Type B pancreatic cell (in vitro differentiated cells): Measurements from ENCODE around the gene KRT6B. TPM values are rescaled to one million over a fixed set of nuclear protein-coding genes. Genes with fewer than 3 reads are reported as not detected.

Experiments used
- DNase-seq: peaks from one replicate; pipeline ENCODE4 v3.0.0; 2021; ENCODE audit warnings: mixed read lengths; ENCODE audit not compliant: unreplicated experiment; ENCODE audit errors: extremely low spot score
- H3K27ac Mint-ChIP-seq: 2 replicates; pipeline ENCODE4 v1.8.0; 2021; ENCODE audit warnings: mild to moderate bottlenecking, mixed read lengths
- H3K27me3 Mint-ChIP-seq: 2 replicates; pipeline ENCODE4 v1.8.0; 2021; ENCODE audit warnings: mixed read lengths
- H3K36me3 Mint-ChIP-seq: 2 replicates; pipeline ENCODE4 v1.8.0; 2021; ENCODE audit warnings: mixed read lengths
- H3K4me1 Mint-ChIP-seq: one replicate; pipeline ENCODE4 v1.8.0; 2021; ENCODE audit warnings: mixed read lengths; ENCODE audit not compliant: unreplicated experiment
- H3K4me3 Mint-ChIP-seq: 2 replicates; pipeline ENCODE4 v1.8.0; 2021; ENCODE audit warnings: mild to moderate bottlenecking, mixed read lengths
- H3K9me3 Mint-ChIP-seq: 2 replicates; pipeline ENCODE4 v1.8.0; 2021; ENCODE audit warnings: mixed read lengths
- CTCF ChIP-seq: fragments of 200-600 bp; sonication (generic); conservative IDR thresholded peaks from 2 replicates; pipeline ENCODE4 v1.5.0; 2021; ENCODE audit warnings: antibody characterized with exemption, mild to moderate bottlenecking
- total RNA-seq: library from RNA; stranded (reverse); gene quantifications from 2 replicates; pipeline ENCODE4 v1.2.1, GENCODE V29; 2021; ENCODE audit warnings: low replicate concordance

The KRT6B gene
- total RNA-seq, 1 donor from 2014 or later: not detected

DNA sequence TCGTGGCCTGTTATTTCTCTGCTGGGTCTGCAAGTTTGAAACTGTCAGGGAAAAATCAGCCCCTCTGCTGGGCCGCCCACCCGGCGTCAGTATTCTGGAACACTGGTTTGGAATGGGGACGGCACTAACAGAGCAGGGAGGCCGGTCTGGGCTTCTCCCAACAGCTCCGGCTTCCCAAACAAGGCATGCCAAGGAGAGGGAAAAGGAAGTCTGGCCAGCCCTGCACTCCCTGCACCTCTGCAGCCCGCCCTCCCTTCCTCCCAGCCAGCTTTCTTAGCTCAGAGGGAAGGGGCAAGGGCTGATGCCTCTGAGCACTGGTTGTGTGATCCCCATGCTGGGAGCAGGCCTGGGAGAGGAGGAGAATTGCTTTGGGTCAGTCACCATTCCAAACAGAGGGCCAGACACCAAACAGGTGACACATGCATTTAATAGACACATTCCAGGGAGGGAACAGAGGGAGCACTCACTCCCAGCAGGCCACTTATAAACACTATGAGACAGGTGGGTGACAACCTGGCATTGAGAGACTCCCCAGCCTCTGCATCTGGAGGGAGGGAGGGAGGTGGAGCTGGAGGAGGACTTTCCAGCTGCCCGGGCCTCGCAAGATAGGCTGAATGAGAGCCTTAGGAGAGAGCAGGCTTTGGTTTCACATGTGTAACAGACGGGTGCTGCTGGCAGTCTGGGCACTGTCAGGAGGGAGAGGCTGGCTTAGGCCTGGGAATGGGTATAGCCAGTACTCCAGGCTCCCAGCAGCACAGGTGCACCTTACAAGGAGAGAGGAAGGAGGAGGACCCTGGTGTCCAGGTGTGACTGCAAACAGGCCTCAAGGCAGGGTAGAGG lies 28.1 kb downstream of the KRT6B start:
- H3K9me3 Mint-ChIP-seq: no peaks in the 10 kb centered on the region

DNA sequence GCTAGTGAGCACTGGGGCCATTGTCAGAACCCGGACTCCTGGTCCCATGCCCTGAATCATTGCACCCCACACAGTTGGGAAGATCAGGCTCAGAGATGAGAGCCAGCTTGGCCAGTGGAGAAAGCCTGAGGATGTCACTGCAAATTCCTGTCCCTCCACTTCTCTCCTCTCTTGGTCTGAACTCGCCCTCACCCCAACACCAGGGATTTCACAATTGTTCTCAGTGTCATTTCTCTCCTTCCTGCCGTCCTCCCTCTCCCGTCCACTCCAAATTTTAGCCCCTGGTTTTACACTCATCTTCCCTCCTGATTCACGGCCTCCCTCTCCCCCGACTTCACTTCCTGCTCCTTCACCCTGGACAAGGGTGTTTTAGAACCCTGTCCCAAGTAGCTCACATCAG lies 28.9 kb downstream of the KRT6B start:
- Mint-ChIP-seq H3K4me3 (no peak overlapping the region), H3K27me3 (peaks cover 29% of the 10 kb centered on the region), H3K36me3 (no peaks in the 10 kb centered on the region), H3K9me3 (no peaks in the 10 kb centered on the region), H3K27ac (no peak overlapping the region), H3K4me1 (peaks cover 5% of the 10 kb centered on the region)
- DNase-seq: no peak
- TF ChIP-seq CTCF: no peak

More for the DNA sequence above, 28.1 kb downstream of the KRT6B start:
- no peak for TF ChIP-seq CTCF
- no peak overlapping the region for H3K27ac Mint-ChIP-seq
- H3K4me1 Mint-ChIP-seq: peaks cover 5% of the 10 kb centered on the region
- H3K36me3 Mint-ChIP-seq: no peaks in the 10 kb centered on the region
- H3K27me3 Mint-ChIP-seq: peaks cover 37% of the 10 kb centered on the region
- no peak overlapping the region for H3K4me3 Mint-ChIP-seq
- DNase-seq: no peak

DNA sequence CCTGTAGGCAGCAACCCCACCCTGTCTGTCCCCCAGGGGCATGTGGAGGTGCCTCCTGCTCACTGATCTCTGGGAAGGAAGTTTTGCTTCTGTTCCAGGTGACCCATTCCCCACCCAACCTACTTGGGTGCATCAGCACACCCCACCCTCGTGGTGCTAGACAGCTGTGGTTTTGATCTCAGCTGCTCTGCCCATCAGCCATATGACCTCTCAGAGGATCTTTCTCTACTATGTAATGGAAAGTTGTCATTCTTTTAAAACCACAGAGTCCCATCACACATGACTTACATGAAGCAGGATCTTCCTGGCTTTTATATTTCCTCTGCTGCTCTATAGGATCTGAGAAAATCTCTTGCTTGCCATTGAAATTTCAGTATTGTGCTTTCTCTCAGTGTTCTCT lies 32.3 kb downstream of the KRT6B start:
- peaks cover 8% of the 10 kb centered on the region for H3K4me1 Mint-ChIP-seq
- H3K4me3 Mint-ChIP-seq: no peak overlapping the region
- H3K9me3 Mint-ChIP-seq: no peaks in the 10 kb centered on the region
- no peak for TF ChIP-seq CTCF
- no peak overlapping the region for H3K27ac Mint-ChIP-seq
- no peak for DNase-seq
- peaks cover 23% of the 10 kb centered on the region for H3K27me3 Mint-ChIP-seq
- H3K36me3 Mint-ChIP-seq: no peaks in the 10 kb centered on the region

- DNase-seq: no peak
- no peak for TF ChIP-seq CTCF
- peaks cover 19% of the 10 kb centered on the region for H3K27me3 Mint-ChIP-seq
- H3K4me3 Mint-ChIP-seq: no peak overlapping the region
- no peaks in the 10 kb centered on the region for H3K36me3 Mint-ChIP-seq
- no peaks in the 10 kb centered on the region for H3K9me3 Mint-ChIP-seq
- H3K27ac Mint-ChIP-seq: no peak overlapping the region
- peaks cover 8% of the 10 kb centered on the region for H3K4me1 Mint-ChIP-seq
Observed at GRCh38 chr12:52418576-52419110, 33.3 kb downstream of the KRT6B start.

GRCh38 chr12:52417740-52418139 lies 34.2 kb downstream of the KRT6B start:
- H3K36me3 Mint-ChIP-seq: no peaks in the 10 kb centered on the region
- DNase-seq: no peak
- H3K27me3 Mint-ChIP-seq: peaks cover 24% of the 10 kb centered on the region
- peaks cover 4% of the 10 kb centered on the region for H3K4me1 Mint-ChIP-seq
- no peak overlapping the region for H3K4me3 Mint-ChIP-seq
- H3K27ac Mint-ChIP-seq: no peak overlapping the region
- TF ChIP-seq CTCF: no peak
- H3K9me3 Mint-ChIP-seq: no peaks in the 10 kb centered on the region
